Superior temporal gyrus (tissue), 1 donor: ENCODE results near the gene SPATA20.

Source experiments
- DNase-seq: peaks from one replicate; pipeline ENCODE4 v3.0.0-alpha.2; 2016; ENCODE audit errors: extremely low spot score

SPATA20 gene

DNA sequence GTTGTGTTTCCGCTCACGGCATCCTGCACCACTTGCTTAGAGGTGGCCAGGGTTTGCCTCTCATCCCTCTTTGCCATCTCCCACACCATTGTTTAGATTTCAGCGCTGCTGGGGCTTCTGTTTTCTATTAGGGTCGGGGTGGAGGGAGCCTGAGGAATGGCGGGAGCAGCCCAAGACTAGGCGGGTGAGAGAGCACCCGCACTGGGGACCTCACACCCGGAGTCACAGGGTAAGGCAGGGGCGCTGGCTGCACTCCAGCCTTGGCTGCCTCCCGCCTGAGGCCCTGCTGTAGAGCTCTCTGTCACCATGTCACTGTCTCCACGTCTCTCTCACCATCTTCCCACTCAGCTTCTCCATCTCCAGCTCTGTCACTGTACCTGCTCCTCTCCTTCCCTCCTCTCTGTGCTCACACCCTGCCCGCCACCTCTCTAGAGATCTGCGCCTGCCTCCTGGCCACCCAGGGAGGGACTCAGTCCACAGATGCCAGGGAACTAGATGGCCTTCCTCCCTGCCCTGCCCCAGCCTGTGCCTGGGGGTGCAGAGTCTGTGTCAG is 54.9 kb downstream of the SPATA20 start:
- DNase-seq: no peak

DNA sequence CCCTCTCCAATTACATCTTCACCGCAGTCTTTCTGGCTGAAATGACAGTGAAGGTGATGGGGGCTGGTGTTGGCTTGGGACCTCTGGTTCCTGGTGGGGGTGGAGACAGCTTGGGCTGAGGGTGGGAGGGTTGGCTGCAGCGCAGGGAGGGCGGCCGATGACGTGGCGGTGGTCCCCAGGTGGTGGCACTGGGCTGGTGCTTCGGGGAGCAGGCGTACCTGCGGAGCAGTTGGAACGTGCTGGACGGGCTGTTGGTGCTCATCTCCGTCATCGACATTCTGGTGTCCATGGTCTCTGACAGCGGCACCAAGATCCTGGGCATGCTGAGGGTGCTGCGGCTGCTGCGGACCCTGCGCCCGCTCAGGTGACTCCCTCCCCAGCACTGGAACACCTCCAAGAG is 55.9 kb downstream of the SPATA20 start:
- DNase-seq: no peak

DNA sequence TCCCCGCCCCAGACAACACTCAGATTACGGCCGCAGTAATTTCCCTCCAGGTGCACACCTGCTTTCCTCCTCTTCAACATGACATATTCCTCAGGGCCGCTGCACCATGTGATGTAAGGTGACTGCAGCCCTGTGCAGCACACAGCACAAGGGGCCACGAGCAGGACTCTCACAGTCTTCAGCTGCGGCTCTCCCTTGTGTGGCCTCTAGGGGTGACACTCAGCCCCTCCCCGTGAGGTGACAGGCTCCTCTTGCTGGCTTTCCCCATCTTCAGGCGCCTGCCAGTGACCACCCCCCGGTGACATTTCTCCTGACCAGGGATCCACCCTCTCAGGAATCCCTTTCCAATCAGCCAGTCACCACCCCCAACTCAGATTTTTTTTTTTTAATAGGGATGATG is 56.4 kb downstream of the SPATA20 start:
- no peak for DNase-seq

DNA sequence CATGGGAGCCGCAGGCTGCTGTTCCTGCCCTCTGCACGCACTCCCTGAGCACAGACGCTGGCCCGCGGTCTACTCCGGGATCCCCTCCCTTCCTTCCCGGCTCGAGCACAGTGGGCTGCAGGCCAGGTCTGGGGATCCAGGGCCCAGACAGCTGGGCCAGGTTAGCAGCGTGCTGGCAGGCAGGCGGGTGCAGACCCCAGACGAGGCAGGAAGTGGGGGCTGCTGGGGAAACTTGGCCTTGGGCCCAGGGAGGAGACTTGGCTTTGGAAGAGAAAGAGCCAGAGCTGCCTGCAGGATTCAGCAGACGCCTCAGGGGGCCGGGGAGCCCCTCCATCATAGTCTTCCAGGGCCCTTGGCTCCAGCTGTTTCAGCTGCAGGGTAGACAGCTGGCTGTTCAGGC is 57.5 kb downstream of the SPATA20 start:
- DNase-seq: no peak

DNA sequence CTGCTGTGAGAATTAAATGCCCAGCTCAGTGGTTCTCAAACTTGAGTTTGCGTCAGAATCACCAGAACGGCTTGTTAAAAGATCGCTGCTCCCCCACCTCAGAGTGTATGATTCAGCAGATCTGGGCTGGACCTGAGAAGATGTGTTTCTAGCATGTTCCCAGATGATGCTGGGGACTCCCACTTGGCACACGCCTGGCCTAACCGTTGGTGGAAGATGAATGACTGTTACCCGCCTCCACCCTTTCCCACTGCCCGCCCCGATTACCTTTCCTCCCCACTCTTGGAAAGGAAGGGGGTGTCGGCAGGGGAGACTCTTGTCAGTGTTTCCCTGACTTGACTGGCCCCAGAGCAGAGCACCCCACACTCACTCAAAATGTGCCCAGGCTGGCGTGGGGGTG is 58.5 kb downstream of the SPATA20 start:
- no peak for DNase-seq
